ENCODE measurements around the gene RGCC. TPM values are rescaled to one million over a fixed set of nuclear protein-coding genes. Genes with fewer than 3 reads are reported as not detected.

RGCC gene
- total and polyA plus RNA-seq, 9 donors = 1.7 to 62.2 (median 5.2) TPM

DNA sequence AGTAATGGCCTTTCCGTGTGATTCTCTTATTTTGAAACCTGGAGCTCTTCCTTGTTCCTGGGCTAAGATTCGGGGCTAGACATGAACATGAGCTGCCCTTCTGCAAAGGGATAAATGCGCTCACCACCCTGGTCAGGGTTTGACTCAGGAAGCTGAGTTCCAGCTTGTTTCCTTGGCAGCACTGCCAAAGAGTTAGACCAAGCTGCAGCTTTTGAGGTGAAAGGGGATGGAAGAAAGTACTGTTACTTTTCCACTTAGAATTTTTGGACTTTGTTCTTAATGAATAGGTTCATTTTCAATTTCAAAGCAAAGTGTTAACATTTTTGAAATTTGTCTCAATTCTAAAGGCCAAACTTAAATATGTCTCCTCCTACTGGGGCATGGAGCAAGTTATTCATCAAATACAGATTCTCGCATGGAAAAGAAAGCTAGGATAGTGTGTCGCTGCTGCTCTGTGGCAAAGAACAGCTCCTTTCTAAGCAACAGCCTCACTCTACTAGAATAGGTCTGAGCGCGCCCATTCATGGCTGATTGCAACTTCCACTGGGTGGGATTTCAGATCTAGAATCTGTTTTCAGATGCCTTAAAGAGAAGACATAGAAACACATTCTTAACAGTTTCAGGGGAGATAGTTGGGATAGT, 2.2 kb downstream of the RGCC start:
- 81 to 90% (median 86%) methylated on average over 7 of the region's 7 CpGs for WGBS, 3 donors
- TF ChIP-seq, protein P1, sequence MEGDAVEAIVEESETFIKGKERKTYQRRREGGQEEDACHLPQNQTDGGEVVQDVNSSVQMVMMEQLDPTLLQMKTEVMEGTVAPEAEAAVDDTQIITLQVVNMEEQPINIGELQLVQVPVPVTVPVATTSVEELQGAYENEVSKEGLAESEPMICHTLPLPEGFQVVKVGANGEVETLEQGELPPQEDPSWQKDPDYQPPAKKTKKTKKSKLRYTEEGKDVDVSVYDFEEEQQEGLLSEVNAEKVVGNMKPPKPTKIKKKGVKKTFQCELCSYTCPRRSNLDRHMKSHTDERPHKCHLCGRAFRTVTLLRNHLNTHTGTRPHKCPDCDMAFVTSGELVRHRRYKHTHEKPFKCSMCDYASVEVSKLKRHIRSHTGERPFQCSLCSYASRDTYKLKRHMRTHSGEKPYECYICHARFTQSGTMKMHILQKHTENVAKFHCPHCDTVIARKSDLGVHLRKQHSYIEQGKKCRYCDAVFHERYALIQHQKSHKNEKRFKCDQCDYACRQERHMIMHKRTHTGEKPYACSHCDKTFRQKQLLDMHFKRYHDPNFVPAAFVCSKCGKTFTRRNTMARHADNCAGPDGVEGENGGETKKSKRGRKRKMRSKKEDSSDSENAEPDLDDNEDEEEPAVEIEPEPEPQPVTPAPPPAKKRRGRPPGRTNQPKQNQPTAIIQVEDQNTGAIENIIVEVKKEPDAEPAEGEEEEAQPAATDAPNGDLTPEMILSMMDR (IDR thresholded peaks at IDR 0.05) = no peak
- TF ChIP-seq POLR2A (IDR thresholded peaks at IDR 0.05) (no peak), EP300 (IDR thresholded peaks at IDR 0.05) (no peak)
- H3K9me3 ChIP-seq = no peaks in the 10 kb centered on the region
- intact Hi-C loops (cut with DNase I) = no loop called here
- H3K27me3 ChIP-seq = no peaks in the 10 kb centered on the region
- H3K4me1 ChIP-seq (ENCODE audit: insufficient read depth) = peaks cover 5% of the 10 kb centered on the region
- H3K27ac ChIP-seq = no peak overlapping the region
- H3K4me3 ChIP-seq = no peak overlapping the region
- DNase-seq = no peak
- H3K36me3 ChIP-seq = no peaks in the 10 kb centered on the region

DNA sequence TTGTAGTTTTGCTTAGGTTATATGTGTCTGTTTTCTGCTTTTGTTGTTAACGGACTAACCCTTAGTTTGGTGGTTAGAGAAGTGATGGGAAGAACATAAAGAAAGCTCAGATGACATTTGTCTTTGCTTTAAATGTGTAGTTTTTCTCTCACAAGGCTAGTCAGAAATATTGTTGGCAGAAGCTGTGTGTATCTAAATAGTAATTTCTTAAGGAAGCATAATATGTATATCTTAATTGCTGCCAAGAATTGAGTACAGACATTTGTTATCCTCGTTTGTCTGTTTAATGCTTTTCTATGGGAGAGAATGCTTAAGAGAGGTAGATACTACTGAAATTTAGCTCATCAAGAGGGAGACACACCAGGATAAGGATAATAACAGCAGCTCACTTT, 2.7 kb downstream of the RGCC start:
- Histone ChIP-seq H3K27me3 (no peaks in the 10 kb centered on the region), H3K4me1 (ENCODE audit: insufficient read depth) (peaks cover 5% of the 10 kb centered on the region), H3K36me3 (no peaks in the 10 kb centered on the region), H3K9me3 (no peaks in the 10 kb centered on the region), H3K27ac (no peak overlapping the region), H3K4me3 (no peak overlapping the region)
- 36 to 49% (median 40%) methylated on average over 2 of the region's 2 CpGs for WGBS, 3 donors
- DNase-seq = no peak
- intact Hi-C loops (cut with DNase I) = no loop called here
- TF ChIP-seq, protein P1 (IDR thresholded peaks at IDR 0.05) = no peak
- TF ChIP-seq EP300 (IDR thresholded peaks at IDR 0.05) (no peak), POLR2A (IDR thresholded peaks at IDR 0.05) (no peak)

DNA sequence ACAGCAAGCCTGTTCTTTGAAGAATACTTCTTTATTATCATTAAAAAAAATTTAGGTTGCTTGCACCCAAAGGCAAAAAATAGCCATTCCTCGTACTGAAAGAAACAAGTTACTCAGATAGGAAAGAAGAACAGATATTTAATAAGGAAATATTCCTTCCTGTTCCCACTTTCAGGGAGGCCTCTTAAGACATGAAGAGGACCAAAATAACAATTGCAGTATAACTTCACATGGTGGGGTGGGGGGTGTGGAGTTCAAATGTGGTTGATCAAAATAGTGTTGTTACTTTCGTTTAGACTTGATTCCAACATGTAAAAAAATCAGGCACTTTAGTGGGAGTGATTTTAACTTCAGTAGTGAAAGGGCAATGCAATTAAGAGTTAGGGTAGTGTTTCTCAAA, 3.6 kb downstream of the RGCC start:
- Histone ChIP-seq H3K4me1 (ENCODE audit: insufficient read depth) (peaks cover 5% of the 10 kb centered on the region), H3K27ac (no peak overlapping the region), H3K9me3 (no peaks in the 10 kb centered on the region), H3K4me3 (no peak overlapping the region), H3K36me3 (no peaks in the 10 kb centered on the region), H3K27me3 (no peaks in the 10 kb centered on the region)
- no peak for TF ChIP-seq EP300 (IDR thresholded peaks at IDR 0.05)
- intact Hi-C loops (cut with DNase I) = no loop called here
- DNase-seq = no peak
- 42 to 70% (median 44%) methylated on average over 2 of the region's 2 CpGs for WGBS, 3 donors

DNA sequence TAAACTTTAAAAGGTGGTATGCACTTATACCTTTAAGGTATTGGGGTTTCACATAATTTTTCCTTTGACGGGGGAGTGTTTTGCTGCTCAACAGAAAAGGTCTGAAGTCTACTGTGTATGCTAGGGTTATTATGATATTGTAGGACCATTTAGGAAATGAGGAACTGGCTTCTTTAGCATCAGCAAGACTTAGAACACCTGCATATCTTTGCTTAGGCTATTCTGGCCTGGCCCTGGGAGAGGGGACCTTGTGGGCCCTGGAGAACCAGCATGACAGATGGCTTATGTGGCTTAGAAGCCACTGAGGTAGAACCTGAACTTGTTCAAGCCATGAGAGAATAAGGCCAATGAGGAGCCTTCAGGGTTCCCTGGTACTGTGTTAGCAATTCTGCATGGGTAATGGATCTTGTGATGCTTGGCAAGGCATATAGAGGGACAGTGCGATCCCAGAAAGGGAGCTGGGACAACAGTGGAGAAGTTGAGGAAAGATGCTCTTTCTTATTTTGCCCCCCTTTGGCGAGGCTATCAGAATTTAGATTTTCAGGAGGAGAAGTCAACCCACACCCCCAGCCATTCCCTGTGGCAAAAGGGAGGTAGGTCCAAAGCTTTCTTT, 4.3 kb downstream of the RGCC start:
- 93 to 96% (median 96%) methylated on average over 3 of the region's 3 CpGs for WGBS, 3 donors
- Histone ChIP-seq H3K4me3 (no peak overlapping the region), H3K9me3 (no peaks in the 10 kb centered on the region), H3K36me3 (no peaks in the 10 kb centered on the region), H3K27ac (no peak overlapping the region), H3K27me3 (no peaks in the 10 kb centered on the region), H3K4me1 (ENCODE audit: insufficient read depth) (peaks cover 5% of the 10 kb centered on the region)
- TF ChIP-seq, protein P1 (IDR thresholded peaks at IDR 0.05) = no peak
- TF ChIP-seq EP300 (IDR thresholded peaks at IDR 0.05) (no peak), POLR2A (IDR thresholded peaks at IDR 0.05) (no peak)
- no peak for DNase-seq
- intact Hi-C loops (cut with DNase I) = no loop called here

DNA sequence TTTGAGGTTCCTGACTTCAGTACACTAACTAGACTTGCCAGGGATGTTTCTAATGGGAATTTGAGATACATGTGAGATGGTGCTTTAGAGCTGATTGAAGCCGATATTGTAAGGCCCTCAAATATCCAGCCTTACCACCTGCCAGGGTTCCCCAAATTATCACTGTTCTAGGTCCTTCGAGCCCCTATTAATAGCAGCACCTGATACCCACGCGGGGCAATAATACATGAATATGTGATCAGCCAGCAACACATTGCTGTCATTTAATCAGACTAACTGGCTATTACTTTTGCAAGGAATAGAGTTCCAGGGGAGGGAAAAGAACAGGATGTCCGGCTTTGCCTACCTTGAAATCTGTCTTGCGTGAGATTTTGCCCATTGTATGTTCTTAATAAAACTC, 5.1 kb downstream of the RGCC start:
- TF ChIP-seq POLR2A (IDR thresholded peaks at IDR 0.05) = no peak
- TF ChIP-seq, protein P1 (IDR thresholded peaks at IDR 0.05) = no peak
- TF ChIP-seq EP300 (IDR thresholded peaks at IDR 0.05) = no peak
- H3K27ac ChIP-seq = no peak overlapping the region
- intact Hi-C loops (cut with DNase I) = no loop called here
- no peak for DNase-seq
- no peak overlapping the region for H3K4me3 ChIP-seq
- no peaks in the 10 kb centered on the region for H3K27me3 ChIP-seq
- H3K9me3 ChIP-seq = no peaks in the 10 kb centered on the region
- H3K4me1 ChIP-seq (ENCODE audit: insufficient read depth) = peaks cover 2% of the 10 kb centered on the region
- 92 to 95% (median 95%) methylated on average over 6 of the region's 6 CpGs for WGBS, 3 donors
- H3K36me3 ChIP-seq = no peaks in the 10 kb centered on the region
